Measurements from ENCODE around the gene PSD2. TPM values are rescaled to one million over a fixed set of nuclear protein-coding genes. Genes with fewer than 3 reads are reported as not detected.

The PSD2 gene
- total and polyA plus RNA-seq, 10 of the 15 experiments (the other 5 are each of a cell fraction or from before 2014, with no cell fraction given): 0.02 to 0.14 (median 0.03) TPM; not detected in 5

DNA sequence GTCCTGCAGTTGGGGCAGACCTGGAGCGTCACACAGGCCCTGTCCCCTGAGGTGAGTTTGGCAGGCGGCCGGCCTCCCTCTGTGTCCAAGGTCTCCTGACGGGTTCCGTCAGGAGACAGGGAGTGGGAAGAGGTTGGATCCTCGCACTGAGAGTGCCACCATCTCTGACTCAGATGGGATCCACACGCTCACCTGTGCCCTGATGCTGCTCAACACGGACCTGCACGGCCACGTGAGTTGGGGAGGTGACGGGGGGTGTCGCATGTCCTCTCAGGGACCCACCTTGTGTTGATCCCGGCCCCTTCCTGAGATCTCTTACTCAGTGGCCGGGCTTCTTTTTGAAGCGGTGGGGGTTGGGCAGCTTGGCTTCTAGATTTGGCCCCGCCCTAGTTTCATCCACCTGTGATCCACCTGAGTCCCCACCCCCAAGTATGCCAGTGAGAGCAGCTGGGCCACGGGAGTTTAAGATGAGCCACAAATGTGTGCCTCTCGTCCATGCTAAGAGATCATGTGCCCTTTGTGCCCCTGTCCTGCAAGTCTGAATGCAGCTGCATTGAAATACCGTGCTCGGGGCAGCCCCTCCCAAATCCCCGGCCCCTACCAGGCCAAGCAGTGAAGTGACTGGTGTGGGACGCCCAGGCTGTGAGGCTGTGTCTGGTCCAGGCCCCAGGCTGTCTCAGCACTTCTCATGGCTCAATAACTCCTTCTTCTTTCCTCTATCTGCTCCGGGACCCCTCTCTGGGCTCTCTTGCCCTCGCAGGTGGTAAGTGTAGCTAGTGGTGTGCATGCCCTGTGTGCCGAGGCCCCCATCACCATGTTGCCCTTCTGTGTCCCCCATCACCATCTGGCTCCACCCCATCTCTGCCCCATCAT, 27.2 kb downstream of the PSD2 start (continued):
- TF ChIP-seq, protein P1, sequence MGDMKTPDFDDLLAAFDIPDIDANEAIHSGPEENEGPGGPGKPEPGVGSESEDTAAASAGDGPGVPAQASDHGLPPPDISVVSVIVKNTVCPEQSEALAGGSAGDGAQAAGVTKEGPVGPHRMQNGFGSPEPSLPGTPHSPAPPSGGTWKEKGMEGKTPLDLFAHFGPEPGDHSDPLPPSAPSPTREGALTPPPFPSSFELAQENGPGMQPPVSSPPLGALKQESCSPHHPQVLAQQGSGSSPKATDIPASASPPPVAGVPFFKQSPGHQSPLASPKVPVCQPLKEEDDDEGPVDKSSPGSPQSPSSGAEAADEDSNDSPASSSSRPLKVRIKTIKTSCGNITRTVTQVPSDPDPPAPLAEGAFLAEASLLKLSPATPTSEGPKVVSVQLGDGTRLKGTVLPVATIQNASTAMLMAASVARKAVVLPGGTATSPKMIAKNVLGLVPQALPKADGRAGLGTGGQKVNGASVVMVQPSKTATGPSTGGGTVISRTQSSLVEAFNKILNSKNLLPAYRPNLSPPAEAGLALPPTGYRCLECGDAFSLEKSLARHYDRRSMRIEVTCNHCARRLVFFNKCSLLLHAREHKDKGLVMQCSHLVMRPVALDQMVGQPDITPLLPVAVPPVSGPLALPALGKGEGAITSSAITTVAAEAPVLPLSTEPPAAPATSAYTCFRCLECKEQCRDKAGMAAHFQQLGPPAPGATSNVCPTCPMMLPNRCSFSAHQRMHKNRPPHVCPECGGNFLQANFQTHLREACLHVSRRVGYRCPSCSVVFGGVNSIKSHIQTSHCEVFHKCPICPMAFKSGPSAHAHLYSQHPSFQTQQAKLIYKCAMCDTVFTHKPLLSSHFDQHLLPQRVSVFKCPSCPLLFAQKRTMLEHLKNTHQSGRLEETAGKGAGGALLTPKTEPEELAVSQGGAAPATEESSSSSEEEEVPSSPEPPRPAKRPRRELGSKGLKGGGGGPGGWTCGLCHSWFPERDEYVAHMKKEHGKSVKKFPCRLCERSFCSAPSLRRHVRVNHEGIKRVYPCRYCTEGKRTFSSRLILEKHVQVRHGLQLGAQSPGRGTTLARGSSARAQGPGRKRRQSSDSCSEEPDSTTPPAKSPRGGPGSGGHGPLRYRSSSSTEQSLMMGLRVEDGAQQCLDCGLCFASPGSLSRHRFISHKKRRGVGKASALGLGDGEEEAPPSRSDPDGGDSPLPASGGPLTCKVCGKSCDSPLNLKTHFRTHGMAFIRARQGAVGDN (IDR thresholded peaks at IDR 0.05): no peak
- TF ChIP-seq ZNF384 (IDR thresholded peaks at IDR 0.05; ENCODE audit: borderline replicate concordance, low read depth, low read length) (no peak), CHD1 (IDR thresholded peaks at IDR 0.05; ENCODE audit: low read depth, low read length) (no peak), SIX5 (IDR thresholded peaks at IDR 0.05; ENCODE audit: low read depth, low read length, severe bottlenecking) (no peak), POLR2AphosphoS5 (IDR thresholded peaks at IDR 0.05; ENCODE audit: low read length) (no peak), RB1 (IDR thresholded peaks at IDR 0.05; ENCODE audit: borderline replicate concordance) (no peak)
- TF ChIP-seq, protein P2, sequence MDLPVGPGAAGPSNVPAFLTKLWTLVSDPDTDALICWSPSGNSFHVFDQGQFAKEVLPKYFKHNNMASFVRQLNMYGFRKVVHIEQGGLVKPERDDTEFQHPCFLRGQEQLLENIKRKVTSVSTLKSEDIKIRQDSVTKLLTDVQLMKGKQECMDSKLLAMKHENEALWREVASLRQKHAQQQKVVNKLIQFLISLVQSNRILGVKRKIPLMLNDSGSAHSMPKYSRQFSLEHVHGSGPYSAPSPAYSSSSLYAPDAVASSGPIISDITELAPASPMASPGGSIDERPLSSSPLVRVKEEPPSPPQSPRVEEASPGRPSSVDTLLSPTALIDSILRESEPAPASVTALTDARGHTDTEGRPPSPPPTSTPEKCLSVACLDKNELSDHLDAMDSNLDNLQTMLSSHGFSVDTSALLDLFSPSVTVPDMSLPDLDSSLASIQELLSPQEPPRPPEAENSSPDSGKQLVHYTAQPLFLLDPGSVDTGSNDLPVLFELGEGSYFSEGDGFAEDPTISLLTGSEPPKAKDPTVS (IDR thresholded peaks at IDR 0.05; ENCODE audit: low read depth, low read length): no peak

All from GM12878 (cell line).